Measurements from ENCODE around the gene TUBB4A.

DNA sequence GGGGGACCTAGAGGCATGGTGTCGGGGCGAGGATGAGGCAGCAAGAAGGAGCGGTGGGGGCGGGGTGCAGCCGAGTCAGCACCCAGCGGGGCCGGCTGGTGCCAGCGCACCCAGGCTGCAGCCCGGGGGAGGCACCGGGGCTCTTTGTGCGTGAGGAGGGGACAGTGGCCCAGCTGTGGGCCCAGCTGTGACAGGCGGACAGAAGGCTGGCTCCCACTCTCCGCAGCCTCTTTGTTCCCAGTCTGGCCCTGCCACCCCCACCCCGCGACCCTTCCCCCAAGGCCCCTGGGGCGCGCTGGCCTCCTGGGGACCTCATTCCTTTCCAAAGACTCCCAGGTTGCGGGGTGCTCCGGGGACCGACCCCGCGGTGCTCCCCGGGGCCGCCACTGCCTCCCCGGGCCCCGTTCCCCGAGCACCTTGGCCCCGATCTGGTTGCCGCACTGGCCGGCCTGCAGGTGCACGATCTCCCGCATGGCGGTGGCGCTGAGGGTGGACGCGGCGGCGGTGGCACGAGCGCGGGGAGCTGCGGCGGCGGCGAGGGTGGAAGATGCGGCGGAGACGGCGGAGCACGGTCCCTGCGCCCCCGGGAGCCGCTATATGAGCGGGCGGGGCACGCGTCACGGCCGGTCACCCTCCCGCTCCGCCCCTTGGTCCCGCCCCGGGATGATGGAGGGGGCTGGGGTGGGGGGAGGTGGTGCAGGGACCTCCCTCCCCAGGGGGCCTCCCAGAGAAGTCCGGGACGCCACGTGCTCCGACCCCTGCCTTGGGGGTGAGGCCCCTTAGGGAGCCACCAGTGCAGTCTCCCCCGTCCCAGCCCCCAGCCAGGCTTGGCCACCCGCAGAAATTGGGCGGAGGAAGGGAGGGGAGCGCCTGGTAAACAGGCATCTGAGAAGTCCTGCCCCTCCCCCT lies at the start of gene TUBB4A:
- TF ChIP-seq, protein P1, sequence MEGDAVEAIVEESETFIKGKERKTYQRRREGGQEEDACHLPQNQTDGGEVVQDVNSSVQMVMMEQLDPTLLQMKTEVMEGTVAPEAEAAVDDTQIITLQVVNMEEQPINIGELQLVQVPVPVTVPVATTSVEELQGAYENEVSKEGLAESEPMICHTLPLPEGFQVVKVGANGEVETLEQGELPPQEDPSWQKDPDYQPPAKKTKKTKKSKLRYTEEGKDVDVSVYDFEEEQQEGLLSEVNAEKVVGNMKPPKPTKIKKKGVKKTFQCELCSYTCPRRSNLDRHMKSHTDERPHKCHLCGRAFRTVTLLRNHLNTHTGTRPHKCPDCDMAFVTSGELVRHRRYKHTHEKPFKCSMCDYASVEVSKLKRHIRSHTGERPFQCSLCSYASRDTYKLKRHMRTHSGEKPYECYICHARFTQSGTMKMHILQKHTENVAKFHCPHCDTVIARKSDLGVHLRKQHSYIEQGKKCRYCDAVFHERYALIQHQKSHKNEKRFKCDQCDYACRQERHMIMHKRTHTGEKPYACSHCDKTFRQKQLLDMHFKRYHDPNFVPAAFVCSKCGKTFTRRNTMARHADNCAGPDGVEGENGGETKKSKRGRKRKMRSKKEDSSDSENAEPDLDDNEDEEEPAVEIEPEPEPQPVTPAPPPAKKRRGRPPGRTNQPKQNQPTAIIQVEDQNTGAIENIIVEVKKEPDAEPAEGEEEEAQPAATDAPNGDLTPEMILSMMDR (IDR thresholded peaks at IDR 0.05; ENCODE audit: poor library complexity, severe bottlenecking), result no peak
- TF ChIP-seq POLR2AphosphoS5 (IDR thresholded peaks at IDR 0.05) (peak; percentile 90), RAD21 (conservative IDR thresholded peaks at IDR 0.05) (peak; percentile 21), EP300 (conservative IDR thresholded peaks at IDR 0.05; ENCODE audit: poor library complexity, severe bottlenecking) (peak; percentile 23)
- TF ChIP-seq, protein P2, sequence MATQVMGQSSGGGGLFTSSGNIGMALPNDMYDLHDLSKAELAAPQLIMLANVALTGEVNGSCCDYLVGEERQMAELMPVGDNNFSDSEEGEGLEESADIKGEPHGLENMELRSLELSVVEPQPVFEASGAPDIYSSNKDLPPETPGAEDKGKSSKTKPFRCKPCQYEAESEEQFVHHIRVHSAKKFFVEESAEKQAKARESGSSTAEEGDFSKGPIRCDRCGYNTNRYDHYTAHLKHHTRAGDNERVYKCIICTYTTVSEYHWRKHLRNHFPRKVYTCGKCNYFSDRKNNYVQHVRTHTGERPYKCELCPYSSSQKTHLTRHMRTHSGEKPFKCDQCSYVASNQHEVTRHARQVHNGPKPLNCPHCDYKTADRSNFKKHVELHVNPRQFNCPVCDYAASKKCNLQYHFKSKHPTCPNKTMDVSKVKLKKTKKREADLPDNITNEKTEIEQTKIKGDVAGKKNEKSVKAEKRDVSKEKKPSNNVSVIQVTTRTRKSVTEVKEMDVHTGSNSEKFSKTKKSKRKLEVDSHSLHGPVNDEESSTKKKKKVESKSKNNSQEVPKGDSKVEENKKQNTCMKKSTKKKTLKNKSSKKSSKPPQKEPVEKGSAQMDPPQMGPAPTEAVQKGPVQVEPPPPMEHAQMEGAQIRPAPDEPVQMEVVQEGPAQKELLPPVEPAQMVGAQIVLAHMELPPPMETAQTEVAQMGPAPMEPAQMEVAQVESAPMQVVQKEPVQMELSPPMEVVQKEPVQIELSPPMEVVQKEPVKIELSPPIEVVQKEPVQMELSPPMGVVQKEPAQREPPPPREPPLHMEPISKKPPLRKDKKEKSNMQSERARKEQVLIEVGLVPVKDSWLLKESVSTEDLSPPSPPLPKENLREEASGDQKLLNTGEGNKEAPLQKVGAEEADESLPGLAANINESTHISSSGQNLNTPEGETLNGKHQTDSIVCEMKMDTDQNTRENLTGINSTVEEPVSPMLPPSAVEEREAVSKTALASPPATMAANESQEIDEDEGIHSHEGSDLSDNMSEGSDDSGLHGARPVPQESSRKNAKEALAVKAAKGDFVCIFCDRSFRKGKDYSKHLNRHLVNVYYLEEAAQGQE (IDR thresholded peaks at IDR 0.05; ENCODE audit: borderline replicate concordance), result peak; percentile 73

All from neural cell (in vitro differentiated cells).